H9 (cell line): ENCODE measurements around the gene ZBTB12. TPM values are rescaled to one million over a fixed set of nuclear protein-coding genes. Genes with fewer than 3 reads are reported as not detected.

Source experiments
- DNase-seq: peaks from one replicate; pipeline ENCODE4 v3.0.0-alpha.2; 2017
- H2AFZ ChIP-seq: one replicate; pipeline ENCODE4 v1.6.1; 2013; ENCODE audit warnings: mild to moderate bottlenecking, low read length, control low read depth, moderate library complexity
- H2AK5ac ChIP-seq: 2 replicates; pipeline ENCODE4 v1.6.1; 2013; ENCODE audit warnings: low read length, control low read depth, mixed read lengths; ENCODE audit not compliant: insufficient read length
- H2BK120ac ChIP-seq: one replicate; pipeline ENCODE4 v1.6.1; 2013; ENCODE audit warnings: low read depth, mild to moderate bottlenecking, low read length, control low read depth, inconsistent platforms; ENCODE audit not compliant: poor library complexity, severe bottlenecking
- H2BK12ac ChIP-seq: 2 replicates; pipeline ENCODE4 v1.6.1; 2013; ENCODE audit warnings: low read length, control low read depth, mixed read lengths, low read depth; ENCODE audit not compliant: insufficient read length
- H2BK15ac ChIP-seq: 2 replicates; pipeline ENCODE4 v1.6.1; 2013; ENCODE audit warnings: low read depth, low read length, control low read depth
- H2BK20ac ChIP-seq: one replicate; pipeline ENCODE4 v1.6.1; 2013; ENCODE audit warnings: low read depth, mild to moderate bottlenecking, low read length, control low read depth, inconsistent platforms; ENCODE audit not compliant: poor library complexity, severe bottlenecking
- H2BK5ac ChIP-seq: 2 replicates; pipeline ENCODE4 v1.6.1; 2013; ENCODE audit warnings: low read length, control low read depth, mixed read lengths; ENCODE audit not compliant: insufficient read length
- H3K14ac ChIP-seq: 2 replicates; pipeline ENCODE4 v1.6.1; 2013; ENCODE audit warnings: low read length, control low read depth; ENCODE audit not compliant: insufficient read depth
- H3K18ac ChIP-seq: 2 replicates; pipeline ENCODE4 v1.6.1; 2013; ENCODE audit warnings: low read depth, mild to moderate bottlenecking, mixed read lengths, low read length, control low read depth; ENCODE audit not compliant: insufficient read length
- H3K23ac ChIP-seq: 2 replicates; pipeline ENCODE4 v1.6.1; 2013; ENCODE audit warnings: low read length, control low read depth, mixed read lengths, low read depth; ENCODE audit not compliant: insufficient read length
- H3K23me2 ChIP-seq: 2 replicates; pipeline ENCODE4 v1.6.1; 2013; ENCODE audit warnings: low read depth, mild to moderate bottlenecking, mixed read lengths, low read length, control low read depth; ENCODE audit not compliant: insufficient read length, poor library complexity, severe bottlenecking
- H3K27ac ChIP-seq: 2 replicates; pipeline ENCODE4 v1.5.1; 2013; ENCODE audit warnings: low read length, control low read depth, mixed read lengths, low read depth; ENCODE audit not compliant: insufficient read length
- H3K27me3 ChIP-seq: 2 replicates; pipeline ENCODE4 v1.6.1; 2013; ENCODE audit warnings: low read length, control low read depth, inconsistent platforms; ENCODE audit not compliant: insufficient read depth
- H3K4ac ChIP-seq: 2 replicates; pipeline ENCODE4 v1.6.1; 2013; ENCODE audit warnings: low read depth, mild to moderate bottlenecking, control low read depth, inconsistent platforms, low read length, moderate library complexity
- H3K4me1 ChIP-seq: 2 replicates; pipeline ENCODE4 v1.6.1; 2013; ENCODE audit warnings: low read length, control low read depth, inconsistent platforms; ENCODE audit not compliant: insufficient read depth
- H3K4me2 ChIP-seq: 2 replicates; pipeline ENCODE4 v1.6.1; 2013; ENCODE audit warnings: low read length, control low read depth, mixed read lengths; ENCODE audit not compliant: insufficient read length, insufficient read depth
- H3K56ac ChIP-seq: 2 replicates; pipeline ENCODE4 v1.6.1; 2013; ENCODE audit warnings: low read depth, mild to moderate bottlenecking, mixed read lengths, low read length, control low read depth; ENCODE audit not compliant: insufficient read length
- H3K79me1 ChIP-seq: 2 replicates; pipeline ENCODE4 v1.6.1; 2013; ENCODE audit warnings: low read depth, mild to moderate bottlenecking, moderate library complexity, low read length, control low read depth, inconsistent platforms; ENCODE audit not compliant: insufficient read depth, poor library complexity, severe bottlenecking
- H3K79me2 ChIP-seq: 2 replicates; pipeline ENCODE4 v1.6.1; 2013; ENCODE audit warnings: low read length, control low read depth, inconsistent platforms; ENCODE audit not compliant: insufficient read depth
- H3K9ac ChIP-seq: 2 replicates; pipeline ENCODE4 v1.6.1; 2013; ENCODE audit warnings: low read length, control low read depth, mixed read lengths; ENCODE audit not compliant: insufficient read length; ENCODE audit errors: extremely low read depth
- H3K9me3 ChIP-seq: one replicate; pipeline ENCODE4 v1.6.1; 2013; ENCODE audit warnings: low read depth, low read length, inconsistent platforms; ENCODE audit not compliant: control insufficient read depth
- H3T11ph ChIP-seq: one replicate; pipeline ENCODE4 v1.6.1; 2013; ENCODE audit warnings: mild to moderate bottlenecking, low read length, control low read depth, inconsistent platforms
- H4K20me1 ChIP-seq: one replicate; pipeline ENCODE4 v1.6.1; 2013; ENCODE audit not compliant: control insufficient read depth, insufficient read length, insufficient read depth
- H4K5ac ChIP-seq: 2 replicates; pipeline ENCODE4 v1.6.1; 2013; ENCODE audit warnings: low read depth, mild to moderate bottlenecking, mixed read lengths, low read length, control low read depth; ENCODE audit not compliant: insufficient read length
- H4K8ac ChIP-seq: replicated peaks from 2 replicates; pipeline ENCODE4 v1.6.1; 2013; ENCODE audit warnings: low read length, control low read depth, mixed read lengths, low read depth; ENCODE audit not compliant: insufficient read length
- H4K91ac ChIP-seq: 2 replicates; pipeline ENCODE4 v1.6.1; 2013; ENCODE audit warnings: low read depth, mild to moderate bottlenecking, moderate library complexity, mixed read lengths, low read length, control low read depth; ENCODE audit not compliant: insufficient read length
- H3K27ac Mint-ChIP-seq, 3 experiments: 2 replicates in 2 of 3; 3 replicates in 1 of 3; pipeline ENCODE4 v1.8.0; 2020 to 2021; ENCODE audit warnings: mixed read lengths in 3 of 3, mild to moderate bottlenecking in 1 of 3, moderate library complexity in 1 of 3
- H3K27me3 Mint-ChIP-seq: 2 replicates; pipeline ENCODE4 v1.8.0; 2021; ENCODE audit warnings: low read depth, mild to moderate bottlenecking, moderate library complexity, mixed read lengths
- H3K36me3 Mint-ChIP-seq, 3 experiments: 2 replicates in 2 of 3; 3 replicates in 1 of 3; pipeline ENCODE4 v1.8.0; 2020 to 2021; ENCODE audit warnings: low read depth in 3 of 3, mixed read lengths in 3 of 3; ENCODE audit not compliant: insufficient read depth in 1 of 3
- H3K4me1 Mint-ChIP-seq, 2 experiments: 2 replicates each; pipeline ENCODE4 v1.8.0; 2020; ENCODE audit warnings: mixed read lengths in 2 of 2
- H3K4me3 Mint-ChIP-seq, 2 experiments: 2 replicates in 1 of 2; 3 replicates in 1 of 2; pipeline ENCODE4 v1.8.0; 2020 to 2021; ENCODE audit warnings: mild to moderate bottlenecking in 2 of 2, mixed read lengths in 2 of 2, moderate library complexity in 1 of 2
- H3K9me3 Mint-ChIP-seq, 2 experiments: 2 replicates in 1 of 2; 3 replicates in 1 of 2; pipeline ENCODE4 v1.8.0; 2020; ENCODE audit warnings: mild to moderate bottlenecking in 2 of 2, mixed read lengths in 2 of 2, moderate library complexity in 1 of 2
- CTCF ChIP-seq: fragments of 200-600 bp; sonication (generic); conservative IDR thresholded peaks from 3 replicates; pipeline ENCODE4 v1.8.0; 2021; ENCODE audit warnings: antibody characterized with exemption, mild to moderate bottlenecking
- WGBS: extraction: QIAGEN DNeasy Blood & Tissue Kit; methylation state at CpG from one replicate; pipeline ENCODE4 v1.1.7; 2013; ENCODE audit warnings: missing lambda C conversion rate, low lambda C conversion rate, mixed read lengths; ENCODE audit not compliant: insufficient read length; ENCODE audit errors: extremely low coverage; 5-methylcytosine and 5-hydroxymethylcytosine counted together
- total RNA-seq: library from RNA; stranded (reverse); gene quantifications from 2 replicates; pipeline ENCODE4 v1.2.1, GENCODE V29; 2021

ZBTB12 gene
- total RNA-seq, 1 experiment from 2014 or later, result 31.0 TPM

- no peaks in the 10 kb centered on the region for H3K27me3 Mint-ChIP-seq
- H2BK120ac ChIP-seq, result no peak overlapping the region
- no peak overlapping the region for H3T11ph ChIP-seq
- no peak overlapping the region for H2BK12ac ChIP-seq
- H4K8ac ChIP-seq, result no peak overlapping the region
- H3K79me1 ChIP-seq, result no peaks in the 10 kb centered on the region
- no peak overlapping the region for H2AFZ ChIP-seq
- H3K27ac Mint-ChIP-seq, result no peak overlapping the region
- H3K27me3 ChIP-seq, result no peaks in the 10 kb centered on the region
- no peak overlapping the region for H3K18ac ChIP-seq
- no peak for DNase-seq
- no peak overlapping the region for H2BK20ac ChIP-seq
- no peak overlapping the region for H2BK5ac ChIP-seq
- H3K4me1 ChIP-seq, result no peaks in the 10 kb centered on the region
- H3K4me3 Mint-ChIP-seq, result no peak overlapping the region
- TF ChIP-seq CTCF, result no peak
- no peak overlapping the region for H3K9ac ChIP-seq
- no peak overlapping the region for H4K5ac ChIP-seq
- peaks cover 3 to 22% of the 10 kb centered on the region in 2 experiments for H3K4me1 Mint-ChIP-seq
- no peaks in the 10 kb centered on the region for H4K20me1 ChIP-seq
- no peaks in the 10 kb centered on the region for H3K79me2 ChIP-seq
- no peak overlapping the region for H2BK15ac ChIP-seq
- no peak overlapping the region for H4K91ac ChIP-seq
- no peaks in the 10 kb centered on the region for H3K9me3 ChIP-seq
- H3K4me2 ChIP-seq, result no peak overlapping the region
- H3K27ac ChIP-seq, result no peak overlapping the region
- H3K14ac ChIP-seq, result no peak overlapping the region
- no peak overlapping the region for H2AK5ac ChIP-seq
- no peaks in the 10 kb centered on the region for H3K9me3 Mint-ChIP-seq
- H3K23ac ChIP-seq, result no peak overlapping the region
- WGBS, result no CpG with 5 or more reads among the region's 6 CpGs
- H3K56ac ChIP-seq, result no peak overlapping the region
- no peak overlapping the region for H3K4ac ChIP-seq
- no peaks in the 10 kb centered on the region for H3K23me2 ChIP-seq
- peaks cover 56 to 78% (median 77%) of the 10 kb centered on the region in 3 experiments; a peak in 6 of 7 replicates for H3K36me3 Mint-ChIP-seq
These were observed 19.5 kb downstream of the ZBTB12 start for GRCh38 chr6:31882344-31882743.
